Subcutaneous adipose tissue (tissue), 4 donors: ENCODE results near the gene TIMP4. TPM values are rescaled to one million over a fixed set of nuclear protein-coding genes. Genes with fewer than 3 reads are reported as not detected.

ENCODE experiments used
- total RNA-seq, 4 donors: library from RNA; depleted of rRNA; stranded (reverse); fragments of >200 nt; gene quantifications; one replicate each; pipeline ENCODE4 v1.1.0, GENCODE V29; 2016

TIMP4 gene
- total RNA-seq, 4 donors from 2014 or later = 97.2 to 362 (median 213) TPM

Other genes starting within 250 kb of the TIMP4 start
- gene SYN2, start 154.5 kb downstream of the TIMP4 start, total RNA-seq = 10 to 100 TPM; 15.6 to 59.0 (median 33.7) TPM
- 100 to 1,000 TPM; 223 to 357 (median 337) TPM for gene PPARG, start 130.2 kb upstream of the TIMP4 start, total RNA-seq